ENCODE data around the gene CAPN13.

GRCh38 chr2:30847841-30848240 is 40.6 kb upstream of the CAPN13 start:
- TF ChIP-seq CTCF (IDR thresholded peaks at IDR 0.05) (no peak), POLR2AphosphoS5 (IDR thresholded peaks at IDR 0.05) (no peak), POLR2A (IDR thresholded peaks at IDR 0.05) (no peak)

Data from breast epithelium (tissue), 3 donors.